ENCODE results near the gene CALY. TPM values are rescaled to one million over a fixed set of nuclear protein-coding genes. Genes with fewer than 3 reads are reported as not detected.
A peak's percentile ranks its signal among the peaks of the same experiment; 100 is the strongest.

CALY gene
- total and polyA plus RNA-seq, 11 donors = 1.7 TPM; not detected in 10

DNA sequence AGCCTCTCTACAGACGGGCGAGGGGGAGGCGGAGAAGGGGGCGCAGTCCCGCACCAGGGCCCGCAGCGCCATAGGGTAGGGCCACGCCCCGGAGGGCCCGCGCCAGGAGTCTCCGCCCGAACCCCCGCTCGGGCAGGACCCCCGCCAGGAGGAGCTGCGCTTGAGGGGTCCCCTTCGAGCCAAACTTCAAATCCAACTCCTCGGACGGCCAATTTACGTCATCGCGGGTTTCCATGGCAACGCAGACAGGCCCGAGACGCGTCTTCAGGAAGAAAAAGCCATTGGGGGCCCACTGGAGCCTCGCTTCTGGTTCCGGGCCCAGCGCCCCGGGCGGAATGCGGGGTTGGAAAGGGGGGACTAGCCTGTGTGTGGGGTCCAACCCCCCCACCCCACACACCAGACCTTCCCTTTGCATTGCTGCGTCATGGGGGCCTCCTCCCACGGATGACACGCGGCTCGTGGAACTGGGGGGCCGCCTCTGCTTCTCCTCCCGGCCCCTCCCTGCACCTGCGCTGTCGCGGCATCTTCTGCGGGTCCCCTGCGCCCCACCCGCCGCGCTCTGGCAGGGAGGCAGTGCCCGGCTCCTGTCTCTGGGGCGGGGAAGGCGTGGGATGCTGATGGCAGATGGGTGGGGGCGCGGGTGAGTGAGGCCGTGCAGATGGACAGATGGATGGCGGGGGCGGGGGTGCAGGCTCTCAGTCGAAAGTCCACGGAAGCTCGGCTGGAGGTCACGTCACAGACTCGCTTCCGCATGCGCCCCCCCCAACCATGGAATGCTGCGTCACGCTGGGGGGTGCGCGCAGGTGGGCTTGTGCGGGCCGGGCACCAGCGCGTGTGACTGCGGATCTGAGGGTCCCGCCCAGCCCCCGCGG lies 1.2 kb downstream of the CALY start:
- DNase-seq (peak in 3 of 5 donors; percentile 57 to 63 (median 61)), ATAC-seq (peak in 1 of 4 donors; percentile 27)
- TF ChIP-seq, protein P1, sequence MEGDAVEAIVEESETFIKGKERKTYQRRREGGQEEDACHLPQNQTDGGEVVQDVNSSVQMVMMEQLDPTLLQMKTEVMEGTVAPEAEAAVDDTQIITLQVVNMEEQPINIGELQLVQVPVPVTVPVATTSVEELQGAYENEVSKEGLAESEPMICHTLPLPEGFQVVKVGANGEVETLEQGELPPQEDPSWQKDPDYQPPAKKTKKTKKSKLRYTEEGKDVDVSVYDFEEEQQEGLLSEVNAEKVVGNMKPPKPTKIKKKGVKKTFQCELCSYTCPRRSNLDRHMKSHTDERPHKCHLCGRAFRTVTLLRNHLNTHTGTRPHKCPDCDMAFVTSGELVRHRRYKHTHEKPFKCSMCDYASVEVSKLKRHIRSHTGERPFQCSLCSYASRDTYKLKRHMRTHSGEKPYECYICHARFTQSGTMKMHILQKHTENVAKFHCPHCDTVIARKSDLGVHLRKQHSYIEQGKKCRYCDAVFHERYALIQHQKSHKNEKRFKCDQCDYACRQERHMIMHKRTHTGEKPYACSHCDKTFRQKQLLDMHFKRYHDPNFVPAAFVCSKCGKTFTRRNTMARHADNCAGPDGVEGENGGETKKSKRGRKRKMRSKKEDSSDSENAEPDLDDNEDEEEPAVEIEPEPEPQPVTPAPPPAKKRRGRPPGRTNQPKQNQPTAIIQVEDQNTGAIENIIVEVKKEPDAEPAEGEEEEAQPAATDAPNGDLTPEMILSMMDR (IDR thresholded peaks at IDR 0.05) = no peak
- no peaks in the 10 kb centered on the region for H3K36me3 ChIP-seq
- H3K4me1 ChIP-seq = peaks cover 5 to 25% (median 18%) of the 10 kb centered on the region in 12 donors
- H3K27me3 ChIP-seq = peaks cover 32 to 77% (median 48%) of the 10 kb centered on the region in 9 donors
- WGBS, 4 donors = 2 to 6% (median 4%) methylated on average over 25 to 75 of the region's 75 CpGs
- H3K9me3 ChIP-seq = no peaks in the 10 kb centered on the region
- no peak overlapping the region for H3K27ac ChIP-seq
- peak overlapping the region; percentile 5 to 50 (median 41) for H3K4me3 ChIP-seq
- intact Hi-C loops (cut with DNase I) = loop anchor here in 1 of 10 donors (10.0 kb wide), 1 partner anchor 179 kb away; no protein-coding TSS in a partner anchor

DNA sequence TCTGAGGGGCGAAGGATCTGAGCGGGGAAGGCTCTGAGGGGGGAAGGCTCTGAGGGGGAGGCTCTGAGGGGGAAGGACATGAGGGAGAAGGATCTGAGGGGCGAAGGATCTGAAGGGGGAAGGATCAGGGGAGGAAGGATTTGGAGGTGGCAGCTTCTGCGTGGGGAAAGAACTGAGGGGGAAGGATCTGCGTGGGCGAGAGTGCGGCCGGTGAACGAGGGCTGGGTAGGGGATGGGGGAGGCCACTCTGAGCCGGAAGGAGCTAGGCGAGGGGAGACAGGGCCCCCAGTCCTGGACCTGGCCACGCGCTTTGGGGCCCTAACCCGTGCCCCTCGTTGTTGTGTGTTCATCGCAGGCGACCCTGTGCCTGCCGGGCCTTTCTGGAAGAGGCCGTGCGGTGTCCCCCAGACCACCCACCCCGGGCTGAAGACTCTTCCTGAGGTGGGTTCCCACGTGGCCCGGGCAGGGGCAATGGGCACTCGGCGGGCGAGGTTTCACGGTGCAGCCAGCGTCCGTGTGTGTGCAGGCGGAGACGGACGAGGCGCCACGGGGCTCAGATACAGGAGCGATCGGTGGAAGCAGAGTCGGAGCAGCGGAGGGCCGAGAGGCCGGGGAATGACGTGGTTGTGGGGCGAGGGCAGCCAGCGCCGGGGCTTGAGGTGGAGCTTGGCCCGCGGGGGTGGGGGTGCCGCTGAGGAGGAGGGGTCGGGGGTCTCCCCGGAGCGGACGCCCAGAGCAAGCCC lies 2.0 kb downstream of the CALY start:
- intact Hi-C loops (cut with DNase I) = loop anchor here in 1 of 10 donors (10.0 kb wide), 1 partner anchor 180 kb away; no protein-coding TSS in a partner anchor
- no peaks in the 10 kb centered on the region for H3K36me3 ChIP-seq
- peak in 1 of 5 donors; percentile 27 for DNase-seq
- peak in 2 of 4 donors; percentile 27 to 37 for ATAC-seq
- peaks cover 5 to 29% (median 19%) of the 10 kb centered on the region in 12 donors for H3K4me1 ChIP-seq
- no peaks in the 10 kb centered on the region for H3K9me3 ChIP-seq
- H3K27ac ChIP-seq = no peak overlapping the region
- 16 to 25% (median 19%) methylated on average over 35 to 51 of the region's 51 CpGs for WGBS, 4 donors
- TF ChIP-seq, protein P1 (IDR thresholded peaks at IDR 0.05) = no peak
- TF ChIP-seq POLR2A (IDR thresholded peaks at IDR 0.05) = no peak
- H3K27me3 ChIP-seq = peaks cover 33 to 77% (median 50%) of the 10 kb centered on the region in 9 donors
- peak overlapping the region; percentile 3 to 50 (median 41) for H3K4me3 ChIP-seq

DNA sequence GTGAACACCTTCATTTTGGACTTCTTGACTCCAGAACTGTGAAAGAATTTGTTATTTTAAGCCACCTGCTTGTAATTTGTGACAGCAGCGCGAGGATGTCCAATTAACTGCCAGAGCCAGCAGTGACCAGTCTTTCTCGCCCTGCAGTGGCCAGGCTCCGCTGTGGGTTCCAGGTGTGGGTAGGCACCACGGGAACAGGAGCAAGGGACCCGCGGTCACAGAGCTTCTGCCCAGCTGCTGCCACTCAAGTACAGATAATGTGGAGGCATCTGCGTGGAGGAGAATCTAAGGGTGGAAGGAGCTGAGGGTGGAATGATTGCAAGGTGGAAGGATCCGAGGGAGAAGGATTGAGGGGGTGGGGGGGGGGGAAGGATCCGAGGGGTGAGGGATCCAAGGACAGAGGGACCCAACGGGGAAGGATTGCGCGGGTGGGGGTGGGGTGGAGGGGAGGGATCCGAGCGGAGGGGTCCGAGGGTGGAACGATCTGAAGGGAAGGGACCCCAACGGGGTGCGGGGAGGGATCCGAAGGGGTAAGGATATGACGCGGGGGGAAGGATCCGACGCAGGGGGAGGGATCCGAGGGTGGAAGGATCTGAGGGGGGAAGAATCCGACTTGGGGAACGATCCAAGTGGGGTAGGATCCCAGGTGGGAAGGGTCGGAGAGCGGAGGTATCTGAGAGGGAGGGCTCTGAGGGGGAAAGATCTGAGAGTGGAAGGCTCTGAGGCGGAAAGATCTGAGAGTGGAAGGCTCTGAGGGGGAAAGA lies 3.6 kb downstream of the CALY start:
- no peak for ATAC-seq
- Histone ChIP-seq H3K9me3 (no peaks in the 10 kb centered on the region), H3K4me3 (no peak overlapping the region), H3K36me3 (no peaks in the 10 kb centered on the region), H3K27ac (no peak overlapping the region), H3K27me3 (peaks cover 38 to 81% (median 65%) of the 10 kb centered on the region in 9 donors), H3K4me1 (peaks cover 5 to 32% (median 19%) of the 10 kb centered on the region in 12 donors)
- DNase-seq = no peak
- TF ChIP-seq, protein P1 (IDR thresholded peaks at IDR 0.05) = no peak
- no peak for TF ChIP-seq POLR2A (IDR thresholded peaks at IDR 0.05)
- intact Hi-C loops (cut with DNase I) = loop anchor here in 1 of 10 donors (10.0 kb wide), 1 partner anchor 182 kb away; no protein-coding TSS in a partner anchor
- 76 to 81% (median 80%) methylated on average over 30 of the region's 30 CpGs for WGBS, 4 donors

Data from heart left ventricle (tissue), 16 donors.